H1 (cell line): ENCODE measurements around the gene PLEKHA5. TPM values are rescaled to one million over a fixed set of nuclear protein-coding genes. Genes with fewer than 3 reads are reported as not detected.

Source experiments
- CTCF ChIA-PET: fragments of 300-600 bp; sonication (Branson Sonifier 250); formaldehyde crosslinking; loops from one replicate; lab custom pipeline; 2021; ENCODE audit not compliant: partially characterized antibody; lab: Charles Lee
- POLR2A ChIA-PET: fragments of 300-600 bp; sonication (Branson Sonifier 250); formaldehyde crosslinking; loops from one replicate; lab custom pipeline; 2021; ENCODE audit warnings: inconsistent platforms; ENCODE audit not compliant: partially characterized antibody; lab: Charles Lee
- DNase-seq, 2 experiments: peaks; one replicate each; pipeline versions ENCODE4 v3.0.0 to v3.0.0-alpha.2; 2010 to 2022; ENCODE audit warnings: low spot score in 2 of 2, low read depth in 1 of 2, mixed read lengths in 1 of 2
- FAIRE-seq: peaks from 2 replicates; lab custom pipeline; 2011; peaks lifted over from hg19 to GRCh38; lab: Jason Lieb, UNC
- H2AFZ ChIP-seq: 2 replicates; pipeline ENCODE4 v1.8.1; 2012; ENCODE audit warnings: low read length, inconsistent platforms
- H2AK5ac ChIP-seq: 2 replicates; pipeline ENCODE4 v1.6.1; 2013; ENCODE audit warnings: low read depth, low read length
- H2BK120ac ChIP-seq: replicated peaks from 2 replicates; pipeline ENCODE3; 2013; ENCODE audit warnings: low read depth, low read length, inconsistent platforms
- H2BK12ac ChIP-seq: 2 replicates; pipeline ENCODE4 v1.6.1; 2013; ENCODE audit warnings: low read depth, low read length
- H2BK15ac ChIP-seq: 2 replicates; pipeline ENCODE4 v1.6.1; 2013; ENCODE audit warnings: low read length
- H2BK20ac ChIP-seq: 2 replicates; pipeline ENCODE4 v1.6.1; 2013; ENCODE audit warnings: low read length
- H2BK5ac ChIP-seq: 2 replicates; pipeline ENCODE4 v1.6.1; 2013; ENCODE audit warnings: low read depth, low read length
- H3K14ac ChIP-seq: 2 replicates; pipeline ENCODE4 v1.6.1; 2013; ENCODE audit warnings: inconsistent platforms; ENCODE audit not compliant: insufficient read length
- H3K18ac ChIP-seq: 2 replicates; pipeline ENCODE4 v1.6.1; 2013; ENCODE audit warnings: low read length; ENCODE audit errors: extremely low read depth
- H3K23ac ChIP-seq: 2 replicates; pipeline ENCODE4 v1.6.1; 2013; ENCODE audit warnings: inconsistent platforms; ENCODE audit not compliant: insufficient read length
- H3K23me2 ChIP-seq: 2 replicates; pipeline ENCODE4 v1.6.1; 2013; ENCODE audit warnings: low read depth, low read length
- H3K27ac ChIP-seq: 2 replicates; pipeline ENCODE4 v1.6.1; 2011; ENCODE audit warnings: low read depth, low read length, inconsistent platforms
- H3K27me3 ChIP-seq, 4 experiments: replicated peaks in 1 of 4; 1 replicate in 1 of 4; 2 replicates in 3 of 4; pipeline versions ENCODE4 v1.6.1 to v1.8.1; 2011 to 2013; ENCODE audit warnings: low read length in 3 of 4, mild to moderate bottlenecking in 3 of 4, inconsistent platforms in 2 of 4, mixed read lengths in 2 of 4, moderate library complexity in 1 of 4; ENCODE audit not compliant: control insufficient read depth in 3 of 4, insufficient read depth in 3 of 4; ENCODE audit errors: extremely low read depth in 1 of 4
- H3K36me3 ChIP-seq, 4 experiments: 2 replicates each; pipeline versions ENCODE4 v1.6.1 to v1.8.1; 2011 to 2013; ENCODE audit warnings: mild to moderate bottlenecking in 4 of 4, low read length in 3 of 4, moderate library complexity in 2 of 4, control low read depth in 1 of 4, inconsistent platforms in 1 of 4; ENCODE audit not compliant: insufficient read depth in 4 of 4, control insufficient read depth in 2 of 4
- H3K4ac ChIP-seq: replicated peaks from 2 replicates; pipeline ENCODE3; 2013; ENCODE audit warnings: low read length, low read depth, mixed read lengths, inconsistent platforms; ENCODE audit not compliant: insufficient read length
- H3K4me1 ChIP-seq, 4 experiments: replicated peaks in 1 of 4; 1 replicate in 1 of 4; 2 replicates in 3 of 4; pipeline versions ENCODE4 v1.6.1 to v1.8.1; 2011 to 2013; ENCODE audit warnings: low read length in 3 of 4, inconsistent platforms in 2 of 4, mixed read lengths in 1 of 4; ENCODE audit not compliant: insufficient read depth in 4 of 4, control insufficient read depth in 3 of 4
- H3K4me2 ChIP-seq, 2 experiments: 2 replicates each; pipeline versions ENCODE4 v1.6.1 to v1.8.1; 2011 to 2013; ENCODE audit warnings: low read depth in 2 of 2, low read length in 2 of 2, control low read depth in 1 of 2, inconsistent platforms in 1 of 2, mild to moderate bottlenecking in 1 of 2; ENCODE audit not compliant: insufficient read depth in 1 of 2
- H3K4me3 ChIP-seq, 4 experiments: fragments of 200-600, 300-600 bp in 1 of 4; sonication (generic), shearing (Covaris generic), sonication (Bioruptor Twin) in 1 of 4; 2 replicates each; pipeline versions ENCODE4 v1.5.1 to v1.8.1; 2011 to 2016; ENCODE audit warnings: low read length in 4 of 4, low read depth in 3 of 4, control low read depth in 2 of 4, inconsistent platforms in 2 of 4, mild to moderate bottlenecking in 2 of 4, mixed read lengths in 1 of 4, moderate library complexity in 1 of 4; ENCODE audit not compliant: insufficient read depth in 2 of 4; ENCODE audit errors: extremely low read depth in 1 of 4
- H3K56ac ChIP-seq: replicated peaks from 2 replicates; pipeline ENCODE3; 2013; ENCODE audit warnings: low read depth, mild to moderate bottlenecking, mixed read lengths, low read length, inconsistent platforms; ENCODE audit not compliant: insufficient read length
- H3K79me1 ChIP-seq: 2 replicates; pipeline ENCODE4 v1.6.1; 2013; ENCODE audit warnings: low read depth, low read length, control low read depth
- H3K79me2 ChIP-seq, 2 experiments: 2 replicates each; pipeline versions ENCODE4 v1.6.1 to v1.8.1; 2012 to 2013; ENCODE audit warnings: low read length in 2 of 2, mild to moderate bottlenecking in 2 of 2, inconsistent platforms in 1 of 2; ENCODE audit not compliant: insufficient read depth in 2 of 2, control insufficient read depth in 1 of 2
- H3K9ac ChIP-seq, 4 experiments: replicated peaks in 1 of 4; 1 replicate in 1 of 4; 2 replicates in 3 of 4; pipeline versions ENCODE4 v1.6.1 to v1.8.1; 2011 to 2013; ENCODE audit warnings: low read depth in 3 of 4, low read length in 3 of 4, control low read depth in 2 of 4, mild to moderate bottlenecking in 2 of 4, moderate library complexity in 2 of 4, inconsistent platforms in 1 of 4; ENCODE audit errors: extremely low read depth in 1 of 4
- H3K9me3 ChIP-seq, 2 experiments: 2 replicates each; pipeline versions ENCODE4 v1.6.1 to v1.8.1; 2012 to 2013; ENCODE audit warnings: mild to moderate bottlenecking in 2 of 2, moderate library complexity in 2 of 2, control low read depth in 1 of 2, inconsistent platforms in 1 of 2, low read depth in 1 of 2, low read length in 1 of 2, mixed read lengths in 1 of 2; ENCODE audit not compliant: insufficient read depth in 2 of 2
- H4K20me1 ChIP-seq, 2 experiments: replicated peaks in 1 of 2; 2 replicates each; pipeline versions ENCODE3 to v1.8.1; 2011 to 2013; ENCODE audit warnings: inconsistent platforms in 2 of 2, low read length in 2 of 2, mild to moderate bottlenecking in 1 of 2; ENCODE audit not compliant: insufficient read depth in 2 of 2, control insufficient read depth in 1 of 2
- H4K5ac ChIP-seq: 2 replicates; pipeline ENCODE4 v1.6.1; 2013; ENCODE audit warnings: low read length, low read depth, mixed read lengths, inconsistent platforms; ENCODE audit not compliant: insufficient read length
- H4K8ac ChIP-seq: 2 replicates; pipeline ENCODE4 v1.8.0; 2013; ENCODE audit warnings: mild to moderate bottlenecking, moderate library complexity, low read length, inconsistent platforms; ENCODE audit not compliant: insufficient read depth; ENCODE audit errors: extremely low read depth
- H4K91ac ChIP-seq: replicated peaks from 2 replicates; pipeline ENCODE3; 2013; ENCODE audit warnings: low read length, mixed read lengths, inconsistent platforms; ENCODE audit not compliant: insufficient read length
- BCL11A ChIP-seq, 2 experiments: IDR thresholded peaks; one replicate each; pipeline ENCODE4 v1.6.1; 2011; ENCODE audit warnings: low read depth in 2 of 2, low read length in 2 of 2, mild to moderate bottlenecking in 2 of 2
- NANOG ChIP-seq: IDR thresholded peaks from 2 replicates; pipeline ENCODE4 v1.6.1; 2011; ENCODE audit warnings: low read length, low read depth, mild to moderate bottlenecking, inconsistent platforms; ENCODE audit not compliant: insufficient read depth, poor library complexity, severe bottlenecking
- POU5F1 ChIP-seq: IDR thresholded peaks from 2 replicates; pipeline ENCODE4 v1.6.1; 2011; ENCODE audit warnings: low read depth, mild to moderate bottlenecking, low read length, moderate library complexity
- RFX5 ChIP-seq: IDR thresholded peaks from 2 replicates; pipeline ENCODE4 v1.6.1; 2011; ENCODE audit warnings: low read depth, low read length, improper control_type of control experiment, borderline replicate concordance
- YY1 ChIP-seq: IDR thresholded peaks from 2 replicates; pipeline ENCODE4 v1.6.1; 2011; ENCODE audit warnings: low read depth, mild to moderate bottlenecking, low read length
- ZNF274 ChIP-seq: IDR thresholded peaks from 2 replicates; pipeline ENCODE4 v1.7.0; 2012; ENCODE audit warnings: low read length, borderline replicate concordance; ENCODE audit errors: extremely low read depth
- WGBS, 2 experiments: shearing (Covaris generic) in 1 of 2; methylation state at CpG; one replicate each; pipeline versions ENCODE4 v1.1.6 to v1.1.7; 2013 to 2015; ENCODE audit warnings: low lambda C conversion rate in 2 of 2, mixed read lengths in 2 of 2, inconsistent platforms in 1 of 2, low coverage in 1 of 2, missing lambda C conversion rate in 1 of 2; ENCODE audit not compliant: insufficient replicate concordance in 2 of 2, insufficient coverage in 1 of 2, insufficient read length in 1 of 2; ENCODE audit errors: extremely low coverage in 1 of 2, missing lambda C conversion rate in 1 of 2; 5-methylcytosine and 5-hydroxymethylcytosine counted together
- polyA plus RNA-seq, 7 experiments: library from polyadenylated mRNA; depleted of rRNA in 3 of 7; stranded (reverse) in 5 of 7; unstranded in 2 of 7; fragments of >200 nt in 5 of 7; fragments of 200-250 nt in 2 of 7; gene quantifications; 1 replicate in 5 of 7; 2 replicates in 1 of 7; 4 replicates in 1 of 7; pipeline versions ENCODE4 v1.2.1 to v1.2.3, GENCODE V29; 2011 to 2013; ENCODE audit warnings: missing spikeins in 2 of 7, mixed read lengths in 2 of 7
- total RNA-seq: library from RNA; stranded (reverse); fragmentation: NEBNext Ultra II Directional; extraction: Animal tissue kit (Norgen Biotek cat#: 25700); gene quantifications from 2 replicates; pipeline ENCODE4 v1.2.1, GENCODE V29; 2021

PLEKHA5 gene
- total and polyA plus RNA-seq, 2 of the 8 experiments (the other 6 are each of a cell fraction or from before 2014, with no cell fraction given), result 17.2 to 66.1 TPM

DNA sequence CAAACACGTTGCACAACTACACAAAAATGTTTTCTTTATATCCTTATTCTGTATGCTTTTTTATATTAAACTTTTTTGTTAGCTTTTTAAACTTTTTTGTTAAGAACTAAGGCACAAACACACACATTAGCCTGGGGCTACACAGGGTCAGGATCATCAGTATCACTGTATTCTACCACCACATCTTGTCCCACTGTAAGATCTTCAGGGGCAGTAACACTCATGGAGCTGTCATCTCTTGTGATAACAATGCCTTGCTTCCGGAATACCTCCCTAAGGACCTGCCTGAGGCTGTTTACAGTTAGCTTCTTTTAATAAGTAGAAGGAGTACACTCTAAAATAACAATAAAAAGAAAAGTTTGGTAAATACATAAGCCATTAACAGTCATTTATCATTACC lies 42.2 kb downstream of the PLEKHA5 start:
- no peak overlapping the region for H3K56ac ChIP-seq
- no peak overlapping the region for H3K4me3 ChIP-seq
- no peak for FAIRE-seq
- no peak overlapping the region for H3K27ac ChIP-seq
- peaks cover 0 to 3% (median 0%) of the 10 kb centered on the region in 4 experiments; a peak in 2 of 8 replicates for H3K36me3 ChIP-seq
- H3K9ac ChIP-seq, result no peak overlapping the region
- H3K4me1 ChIP-seq, result no peaks in the 10 kb centered on the region; a peak in 2 of 7 replicates
- TF ChIP-seq ZNF274 (no peak), YY1 (no peak), NANOG (no peak), RFX5 (no peak), BCL11A (IDR thresholded peaks at IDR 0.05; ENCODE audit: low read depth in 2 of 2, low read length in 2 of 2) (no peak), POU5F1 (no peak)
- DNase-seq, result no peak
- no peak overlapping the region for H2AK5ac ChIP-seq
- H3K23ac ChIP-seq, result no peak overlapping the region
- peaks cover 6 to 95% of the 10 kb centered on the region in 2 experiments for H3K79me2 ChIP-seq
- peaks cover 2% of the 10 kb centered on the region; the same call in 1 of the 2 replicates for H3K79me1 ChIP-seq
- H3K27me3 ChIP-seq, result no peaks in the 10 kb centered on the region
- WGBS, 2 experiments, result 84% methylated on average over 2 of the region's 2 CpGs; no CpG with 5 or more reads in 1 of the 2 experiments
- no peak overlapping the region for H2BK5ac ChIP-seq
- no peak overlapping the region for H2BK20ac ChIP-seq
- H4K20me1 ChIP-seq, result peaks cover 2 to 5% of the 10 kb centered on the region in 2 experiments
- POLR2A ChIA-PET, result interaction anchor here (0.6 to 1.0 kb wide), 3 partner anchors 10 to 236 kb away, joined by 3 read pairs; no protein-coding TSS in a partner anchor
- H3K9me3 ChIP-seq, result no peaks in the 10 kb centered on the region
- CTCF ChIA-PET, result interaction anchor here (0.6 to 1.4 kb wide), 6 partner anchors 8 to 112 kb away, joined by 3 to 6 read pairs (median 4); no protein-coding TSS in a partner anchor
- no peak overlapping the region for H2BK15ac ChIP-seq
- H4K5ac ChIP-seq, result no peak overlapping the region
- no peak overlapping the region for H4K8ac ChIP-seq
- H3K4me2 ChIP-seq, result no peak overlapping the region
- no peak overlapping the region for H2BK12ac ChIP-seq
- H3K14ac ChIP-seq, result no peak overlapping the region
- no peak overlapping the region for H3K18ac ChIP-seq
- H4K91ac ChIP-seq, result no peak overlapping the region
- H3K23me2 ChIP-seq, result no peaks in the 10 kb centered on the region
- H2BK120ac ChIP-seq, result no peak overlapping the region
- no peak overlapping the region for H2AFZ ChIP-seq
- H3K4ac ChIP-seq, result no peak overlapping the region
